GM03348 (cell line): ENCODE data around the gene SCCPDH.

Experiments
- DNase-seq: peaks from one replicate; pipeline ENCODE4 v3.0.0; 2012; ENCODE audit warnings: low spot score

SCCPDH gene

DNA sequence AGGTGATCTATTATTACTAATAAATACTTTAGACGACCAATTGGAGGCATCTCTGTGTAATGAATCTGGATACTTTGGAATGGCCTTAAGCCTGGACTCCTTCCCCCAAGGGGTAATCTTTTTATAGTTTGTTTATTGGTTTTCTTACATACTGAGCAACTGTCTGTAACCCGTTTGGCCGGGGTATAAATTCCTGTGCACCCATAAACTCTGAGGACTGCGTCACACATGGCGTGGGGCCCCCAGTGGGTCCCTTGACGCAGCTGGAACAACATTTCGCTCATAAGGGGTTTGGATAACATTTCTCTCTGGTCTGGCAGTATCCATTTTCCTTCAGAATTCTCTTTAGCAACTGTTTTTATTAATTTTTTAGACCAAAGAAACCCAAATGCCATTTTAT lies 26.5 kb downstream of the SCCPDH start:
- DNase-seq: no peak

DNA sequence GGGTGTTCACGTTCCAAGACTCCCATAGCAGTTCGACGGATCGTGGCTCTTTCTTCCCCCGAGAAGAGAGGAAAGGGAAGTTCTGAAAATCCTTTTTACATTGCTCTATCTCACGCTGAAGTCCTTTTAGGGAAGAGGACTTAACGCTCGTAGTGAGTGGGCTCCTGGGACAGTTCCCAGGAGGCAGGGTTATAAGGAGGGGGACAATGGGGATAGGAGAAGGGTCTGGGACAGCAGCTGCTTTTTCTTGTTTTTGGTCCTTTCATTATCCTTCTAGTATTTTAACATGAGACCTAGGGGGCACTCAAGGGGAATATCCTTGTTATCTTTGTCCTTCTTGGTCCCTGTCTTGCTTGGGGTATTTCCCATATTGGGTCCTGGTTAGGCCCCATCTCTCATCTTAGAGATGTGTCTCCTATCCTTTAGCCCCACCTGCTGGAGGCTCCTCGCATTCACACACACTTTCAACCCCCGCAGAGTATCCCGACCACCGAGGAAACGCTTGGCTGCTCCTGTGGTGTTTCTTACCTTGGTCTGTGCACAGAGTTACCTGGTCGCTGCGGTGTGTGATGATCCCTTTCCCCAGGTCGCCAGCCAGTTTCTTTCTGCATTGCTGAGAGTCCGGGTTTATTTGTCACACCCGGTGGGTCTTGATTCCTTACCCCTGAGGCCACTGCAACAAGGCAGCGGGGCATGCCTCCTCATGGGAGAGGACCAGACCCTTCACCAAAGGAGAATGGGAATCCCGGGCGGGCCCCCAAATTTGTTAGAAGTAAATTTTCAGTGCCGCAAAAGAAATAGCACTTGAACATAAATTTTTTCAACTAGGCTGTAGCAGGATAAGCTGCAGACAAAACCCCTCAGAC lies 29.7 kb downstream of the SCCPDH start:
- peak; percentile 77 for DNase-seq

DNA sequence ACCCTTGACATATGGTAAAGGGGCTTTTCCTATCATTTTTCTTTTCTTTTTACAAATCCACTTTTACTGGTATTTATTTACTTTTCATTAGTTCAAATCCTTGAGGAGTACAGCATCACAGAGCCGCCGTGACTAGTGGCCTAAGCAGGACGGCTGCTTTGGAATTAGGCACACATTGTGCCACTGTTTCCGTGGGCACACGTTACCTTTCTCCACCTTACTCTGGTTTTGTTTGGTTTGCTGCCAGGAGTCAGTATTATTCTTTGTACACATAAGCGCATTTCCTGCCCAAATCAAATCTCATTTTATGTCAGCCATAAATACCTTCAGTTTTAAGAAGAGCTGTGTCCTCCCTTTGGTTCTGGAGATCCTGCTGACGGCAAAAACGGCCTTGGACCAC lies 31.2 kb downstream of the SCCPDH start:
- no peak for DNase-seq

DNA sequence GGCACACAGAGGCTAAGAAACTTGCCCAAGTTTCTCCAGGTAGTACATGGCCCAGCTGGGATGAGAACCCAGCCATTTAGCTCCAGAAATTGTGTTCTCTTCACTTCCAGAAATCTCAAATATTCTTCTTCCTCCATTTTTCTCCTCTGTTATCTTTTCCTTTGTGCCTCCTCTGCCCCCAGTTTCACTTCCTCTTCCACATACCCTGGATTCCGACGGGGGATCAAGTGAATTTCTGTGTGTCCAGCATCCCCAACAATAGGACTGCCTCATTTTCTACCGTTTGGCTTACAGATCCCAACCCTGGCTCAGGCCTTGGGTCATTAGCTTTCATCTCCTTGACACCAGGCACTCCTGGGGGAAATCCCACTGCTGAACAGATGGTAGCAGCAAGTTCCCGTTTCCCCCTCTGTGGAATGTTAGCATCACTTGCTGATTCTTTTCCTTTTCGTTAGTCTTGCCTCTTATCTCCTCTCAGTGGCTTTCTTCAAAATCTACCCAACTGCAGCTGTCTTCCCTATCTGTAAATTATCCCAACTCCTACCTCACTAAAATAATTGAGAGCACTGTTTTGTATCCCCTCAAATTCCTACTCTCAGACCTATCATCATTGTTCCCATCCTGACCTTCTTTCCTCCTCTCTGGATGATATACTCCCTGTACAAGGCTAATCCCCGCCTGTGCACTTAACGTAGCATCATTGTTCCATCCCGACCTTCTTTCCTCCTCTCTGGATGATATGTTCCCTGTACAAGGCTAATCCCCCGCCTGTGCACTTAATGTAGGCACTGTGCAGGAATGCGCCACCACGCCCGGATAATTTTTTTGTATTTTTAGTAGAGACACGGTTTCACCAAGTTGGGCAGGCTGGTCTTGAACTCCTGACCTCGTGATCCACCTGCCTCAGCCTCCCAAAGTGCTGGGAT lies 36.5 kb downstream of the SCCPDH start:
- DNase-seq: no peak

DNA sequence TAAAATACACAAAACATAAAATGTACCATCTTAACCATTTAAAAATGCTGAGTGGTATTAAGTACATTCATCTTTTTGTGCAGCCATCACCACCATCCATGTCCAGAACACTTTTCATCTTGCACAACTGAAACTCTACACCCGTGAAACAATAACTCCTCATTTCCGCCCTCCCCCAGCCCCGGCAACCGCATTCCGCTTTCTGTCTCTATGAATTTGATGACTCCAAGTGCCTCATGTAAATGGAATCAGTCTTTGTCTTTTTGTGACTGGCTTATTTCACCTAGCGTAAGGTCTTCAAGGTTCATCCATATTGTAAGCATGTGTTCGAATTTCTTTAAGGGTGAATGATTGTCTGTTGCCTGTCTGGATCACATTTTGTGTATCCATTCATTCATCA lies 37.2 kb downstream of the SCCPDH start:
- DNase-seq: no peak

DNA sequence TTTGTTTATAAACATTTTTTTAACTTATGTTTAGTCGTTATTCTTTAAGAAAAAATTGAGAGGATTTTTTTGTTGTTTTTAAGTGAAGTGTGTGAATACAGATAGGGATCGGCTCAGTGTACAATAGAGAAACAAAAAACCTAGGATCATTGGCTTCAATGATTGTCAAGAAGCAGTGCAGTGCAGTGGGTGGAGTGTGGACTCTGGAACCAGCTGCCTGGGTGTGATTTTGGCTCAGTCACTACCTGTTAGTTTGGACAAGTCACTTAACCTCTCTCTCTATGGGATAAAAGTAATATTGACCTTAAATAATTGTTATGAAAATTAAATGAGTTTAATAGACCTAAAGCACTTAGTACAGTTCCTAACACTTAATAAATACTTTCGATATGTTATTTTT lies 41.3 kb downstream of the SCCPDH start:
- no peak for DNase-seq

DNA sequence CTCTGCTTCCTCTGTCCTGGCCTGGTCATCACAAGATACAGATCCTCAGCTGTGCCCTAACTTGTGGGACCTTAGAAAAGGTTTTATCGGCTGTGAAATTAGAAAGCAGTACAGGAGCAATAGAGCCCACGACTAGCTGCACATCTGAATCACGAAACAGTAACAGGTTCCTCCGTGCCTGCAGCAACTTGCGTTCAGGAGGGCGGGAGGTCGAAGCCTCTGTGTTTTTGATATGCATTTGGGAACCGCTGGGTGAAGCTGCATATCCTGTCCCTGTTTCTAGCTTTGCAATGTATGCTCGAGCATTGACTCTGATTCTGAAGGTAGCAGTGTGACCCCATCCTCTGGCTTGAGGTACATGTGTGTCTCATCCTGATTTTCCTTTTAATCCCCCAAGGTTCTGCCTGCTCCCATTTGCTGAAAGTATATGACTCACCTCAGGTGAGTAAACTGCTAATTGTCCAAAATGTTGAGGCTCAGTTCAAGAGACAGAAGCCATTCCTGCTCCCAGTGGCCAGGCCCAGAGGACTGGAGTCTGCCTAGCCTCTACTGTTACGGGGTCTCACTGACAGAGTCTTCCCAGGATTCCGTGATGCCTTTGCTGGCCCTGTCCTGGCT lies 44.3 kb downstream of the SCCPDH start:
- DNase-seq: no peak

DNA sequence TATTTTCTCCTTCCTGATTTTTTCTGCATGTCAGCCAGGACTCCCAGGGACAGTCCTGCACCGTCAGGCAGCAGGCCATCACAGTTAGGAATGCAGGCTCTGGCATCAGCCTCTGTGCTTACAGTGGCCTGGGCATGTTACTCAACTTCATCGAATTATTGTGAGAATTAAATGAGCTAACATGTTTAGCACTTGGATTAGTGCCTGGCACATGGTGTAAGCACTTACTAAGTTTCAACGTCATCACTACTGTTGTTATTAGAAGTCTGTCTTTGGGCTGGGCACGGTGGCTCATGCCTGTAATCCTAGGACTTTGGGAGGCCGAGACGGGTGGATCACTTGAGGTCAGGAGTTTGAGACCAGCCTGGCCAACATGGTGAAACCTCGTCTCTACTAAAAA lies 45.1 kb downstream of the SCCPDH start:
- peak; percentile 83 for DNase-seq

DNA sequence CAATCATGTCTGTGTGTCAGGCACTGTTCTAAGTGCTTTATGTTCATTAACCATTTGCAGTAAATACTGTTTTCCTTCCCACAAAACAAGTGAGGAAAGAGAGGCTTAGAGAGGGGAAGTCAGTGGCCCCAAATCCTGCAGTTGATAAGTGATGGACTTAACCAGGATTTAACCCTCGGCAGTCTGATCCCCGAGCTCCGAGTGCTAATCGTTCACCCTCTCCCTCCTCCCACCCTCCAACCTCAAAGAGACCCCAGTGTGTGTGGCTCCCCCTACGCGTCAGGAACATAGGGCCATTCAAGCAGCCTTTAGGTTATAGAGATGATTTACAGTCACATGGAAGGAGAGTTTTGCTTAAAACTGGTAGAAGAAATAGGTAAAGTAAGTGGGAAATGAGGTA lies 47.2 kb downstream of the SCCPDH start:
- DNase-seq: no peak

DNA sequence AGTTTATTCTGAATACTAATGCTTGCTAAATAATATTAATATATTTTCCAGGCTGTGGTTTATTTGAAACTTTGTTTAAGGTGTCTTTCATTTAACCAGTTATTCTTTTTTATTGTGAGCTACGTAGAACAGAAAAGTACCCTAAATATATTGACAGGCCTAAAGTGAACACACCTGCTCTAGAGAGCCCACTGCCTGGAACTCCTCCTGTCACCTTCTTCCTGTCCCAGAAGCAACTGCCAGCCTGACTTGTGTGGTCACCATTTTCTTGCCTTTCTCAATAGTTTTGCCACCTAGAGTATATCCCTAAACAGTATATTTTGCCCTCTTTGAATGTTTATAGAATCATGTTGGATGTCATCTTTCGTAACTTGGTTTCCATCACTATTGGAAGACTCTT lies 48.5 kb downstream of the SCCPDH start:
- DNase-seq: no peak

DNA sequence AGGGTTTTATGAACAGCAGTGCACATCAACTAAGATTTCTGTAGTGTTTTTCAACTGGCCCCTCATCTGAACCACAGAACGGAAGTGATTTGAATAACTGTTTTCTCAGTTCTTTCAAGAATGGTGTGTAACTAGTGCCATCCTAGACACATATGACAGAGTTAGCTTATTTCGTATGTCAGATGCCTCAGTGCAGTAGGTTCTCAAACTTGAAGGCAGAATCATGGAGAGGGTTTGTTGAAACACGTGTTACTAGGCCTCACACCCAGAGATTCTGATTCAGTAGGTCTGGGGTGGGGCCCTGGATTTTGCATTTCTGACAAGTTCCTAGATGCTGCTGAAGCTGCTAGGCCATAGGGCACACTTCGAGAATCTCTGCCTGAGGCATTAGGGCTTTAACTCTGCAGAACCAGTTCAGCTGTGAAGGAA lies 49.0 kb downstream of the SCCPDH start:
- no peak for DNase-seq

DNA sequence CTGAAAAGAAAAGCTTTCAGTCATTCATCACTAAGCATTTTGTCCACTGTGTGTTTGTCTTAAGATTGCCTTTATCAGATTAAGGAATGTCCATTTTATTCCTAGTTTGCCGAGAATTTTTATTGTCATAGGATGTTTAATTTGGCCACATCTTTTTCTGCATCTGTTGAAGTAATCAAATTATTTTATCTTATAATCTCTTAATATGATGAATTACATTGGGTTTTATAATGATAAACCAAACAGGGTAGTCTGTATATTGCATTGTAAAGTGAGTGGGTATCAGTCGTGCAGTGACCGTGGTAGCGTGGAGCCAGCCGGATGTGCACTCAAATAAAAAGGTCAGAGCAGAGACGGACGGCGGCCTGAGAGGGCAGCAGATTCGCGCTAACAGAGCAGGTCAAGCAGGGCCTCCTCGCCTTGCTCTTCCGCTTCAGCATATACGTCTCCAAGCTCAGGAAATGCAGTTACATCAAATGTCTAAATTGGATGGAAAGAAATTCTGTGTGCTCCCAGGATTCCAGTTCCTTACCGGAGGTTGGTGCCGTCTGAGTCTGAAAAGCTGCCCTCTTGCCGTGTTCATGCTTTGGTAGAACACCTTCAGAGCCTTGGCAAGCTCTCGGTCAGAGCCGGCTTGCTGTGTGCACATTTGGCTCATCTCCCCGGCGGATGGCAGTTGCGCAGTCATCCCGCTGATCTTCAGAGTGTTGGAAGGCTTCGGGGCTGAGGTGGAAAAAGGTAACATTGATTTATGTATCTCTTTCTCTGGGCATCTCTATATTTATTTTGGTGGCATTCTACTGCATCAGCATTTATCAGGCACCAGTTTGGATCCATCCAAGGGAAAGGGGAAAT lies 51.5 kb downstream of the SCCPDH start:
- no peak for DNase-seq

DNA sequence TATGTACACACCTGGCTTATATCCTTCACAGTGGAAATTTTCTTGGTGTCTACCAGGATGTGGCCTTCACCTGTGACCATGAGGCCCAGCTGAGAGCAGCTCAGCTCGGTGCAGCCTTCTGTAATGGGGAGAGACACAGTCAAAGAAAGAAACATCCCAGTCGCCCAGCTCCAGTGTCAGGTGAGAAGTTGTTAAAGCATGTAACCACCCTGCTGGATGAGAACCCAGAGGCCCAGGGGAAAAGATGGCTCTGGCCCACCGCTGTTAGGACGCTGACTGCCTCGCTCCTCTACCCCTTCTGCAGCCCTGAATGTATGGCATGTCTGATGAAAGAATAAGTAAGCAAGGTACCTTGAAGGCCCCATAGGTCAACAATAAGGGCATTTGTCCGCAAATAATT lies 52.7 kb downstream of the SCCPDH start:
- no peak for DNase-seq

DNA sequence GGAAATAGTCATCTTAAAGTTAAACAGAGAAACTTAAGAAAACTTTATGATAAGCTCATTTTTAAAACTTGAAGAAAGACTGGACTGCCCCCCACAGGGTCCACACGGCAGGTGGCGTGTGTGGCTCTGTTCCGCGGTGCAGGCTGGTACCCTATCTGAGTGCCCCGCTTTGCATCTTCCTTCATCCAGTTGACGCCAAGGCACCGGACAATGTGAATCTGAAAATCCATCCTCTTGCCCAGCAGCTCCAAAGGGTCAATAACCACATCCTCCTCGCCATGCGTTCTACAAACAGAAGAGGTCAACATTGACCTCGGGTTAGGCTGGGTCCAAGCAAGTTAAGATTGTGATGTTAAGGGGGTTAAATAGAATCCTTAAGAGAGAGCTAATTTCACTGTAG lies 54.5 kb downstream of the SCCPDH start:
- DNase-seq: no peak

DNA sequence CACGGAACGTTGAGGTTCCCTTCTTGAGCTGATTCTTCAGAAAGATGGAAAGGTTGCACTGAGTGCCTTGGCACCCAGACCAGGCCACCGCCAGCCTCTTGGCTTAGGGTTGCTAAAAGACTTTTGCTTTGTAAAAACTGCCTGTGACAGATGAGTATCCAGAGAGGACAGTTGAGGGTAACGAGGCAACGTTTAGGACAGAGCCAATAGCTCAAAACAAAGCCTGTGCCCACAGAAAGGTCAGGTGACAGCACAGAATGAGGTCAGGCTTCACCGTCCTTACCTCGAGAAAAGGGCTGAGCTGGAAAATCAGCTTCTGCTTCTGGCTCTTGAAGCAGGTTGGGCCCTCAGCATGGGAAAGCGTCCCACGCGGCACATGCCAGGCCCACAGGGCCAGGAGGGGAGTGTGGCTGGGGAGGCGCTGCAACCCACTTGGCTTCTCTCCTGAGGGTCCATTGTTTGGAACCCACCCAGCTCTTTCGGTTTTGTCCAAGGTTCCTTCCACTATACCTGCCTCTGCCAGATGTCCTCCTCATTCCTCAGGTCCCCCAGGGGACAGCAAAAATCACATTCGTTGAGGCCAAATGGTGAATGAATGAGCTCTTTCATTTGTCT lies 55.5 kb downstream of the SCCPDH start:
- no peak for DNase-seq

DNA sequence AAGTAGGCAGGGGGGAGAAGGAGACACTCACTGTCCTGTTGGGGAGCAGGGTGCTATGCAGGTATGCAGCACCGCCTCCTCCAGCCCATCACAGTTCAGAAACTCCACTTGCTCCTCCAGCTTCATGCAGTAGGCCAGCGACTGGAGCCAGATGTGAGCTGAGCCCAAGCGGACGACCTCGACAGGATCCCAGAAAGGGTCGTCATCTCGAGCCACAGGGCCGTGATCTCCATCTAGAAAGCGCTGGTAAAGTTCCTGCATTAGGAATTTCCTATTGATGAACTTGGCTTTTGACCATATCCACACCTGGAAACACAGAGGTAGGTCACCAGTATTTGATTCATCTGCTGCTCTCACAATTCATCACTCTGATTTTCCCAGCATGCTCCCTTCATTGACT lies 56.1 kb downstream of the SCCPDH start:
- no peak for DNase-seq

DNA sequence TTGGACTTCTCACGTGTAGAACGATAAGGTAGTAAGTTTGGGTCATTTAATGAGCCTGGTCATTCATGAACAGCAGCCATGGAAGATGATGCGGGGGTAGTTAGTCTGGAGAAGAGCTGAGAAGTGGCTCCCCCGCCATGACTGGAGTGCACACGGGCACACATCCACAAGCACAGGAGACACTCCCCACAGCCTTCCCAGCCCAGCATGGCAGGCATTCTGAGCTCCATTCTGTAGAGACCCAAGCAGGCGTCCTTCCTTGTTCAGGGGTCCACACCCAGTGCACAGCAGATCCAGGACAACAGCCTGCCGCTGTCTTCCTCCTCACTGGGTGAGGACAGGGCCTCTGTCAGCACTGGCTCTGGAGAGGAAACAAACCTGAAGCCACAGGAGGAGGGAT lies 57.0 kb downstream of the SCCPDH start:
- DNase-seq: no peak

DNA sequence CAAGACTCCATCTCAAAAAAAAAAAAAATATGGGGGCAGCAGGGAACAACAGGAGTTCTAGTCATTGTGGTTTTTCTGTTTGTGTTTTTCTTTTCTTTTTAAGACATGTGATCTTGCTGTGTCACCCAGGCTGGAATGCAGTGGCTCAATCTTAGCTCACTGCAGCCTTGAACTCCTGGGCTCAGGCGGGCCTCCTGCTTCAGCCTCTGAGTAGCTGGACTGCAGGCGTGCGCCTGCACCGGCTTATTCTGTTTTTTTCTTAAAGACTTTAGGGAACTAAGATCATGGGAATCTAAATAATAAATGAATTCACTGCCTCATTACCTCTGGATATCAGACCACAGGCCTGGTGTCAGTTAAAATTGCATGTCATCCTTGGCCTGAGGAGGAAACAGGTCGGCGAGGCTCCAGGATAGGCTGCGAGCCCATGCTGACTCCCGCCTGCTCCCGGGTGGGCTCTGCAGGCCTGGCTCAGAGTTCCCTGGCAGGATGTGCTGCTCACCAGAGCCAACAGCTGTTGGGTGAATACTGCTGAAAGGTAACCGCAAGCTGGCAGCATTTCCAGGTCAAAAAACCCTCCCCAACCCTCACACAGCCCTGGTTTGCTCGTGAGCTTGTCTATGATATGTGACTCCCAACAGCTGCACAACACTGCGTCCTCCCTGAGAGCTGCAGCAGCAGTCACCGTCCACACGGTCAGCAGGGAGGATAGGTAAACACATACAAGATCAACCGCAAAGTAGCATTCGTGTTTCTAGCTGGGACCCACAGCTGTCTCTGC lies 58.1 kb downstream of the SCCPDH start:
- DNase-seq: peak; percentile 80

DNA sequence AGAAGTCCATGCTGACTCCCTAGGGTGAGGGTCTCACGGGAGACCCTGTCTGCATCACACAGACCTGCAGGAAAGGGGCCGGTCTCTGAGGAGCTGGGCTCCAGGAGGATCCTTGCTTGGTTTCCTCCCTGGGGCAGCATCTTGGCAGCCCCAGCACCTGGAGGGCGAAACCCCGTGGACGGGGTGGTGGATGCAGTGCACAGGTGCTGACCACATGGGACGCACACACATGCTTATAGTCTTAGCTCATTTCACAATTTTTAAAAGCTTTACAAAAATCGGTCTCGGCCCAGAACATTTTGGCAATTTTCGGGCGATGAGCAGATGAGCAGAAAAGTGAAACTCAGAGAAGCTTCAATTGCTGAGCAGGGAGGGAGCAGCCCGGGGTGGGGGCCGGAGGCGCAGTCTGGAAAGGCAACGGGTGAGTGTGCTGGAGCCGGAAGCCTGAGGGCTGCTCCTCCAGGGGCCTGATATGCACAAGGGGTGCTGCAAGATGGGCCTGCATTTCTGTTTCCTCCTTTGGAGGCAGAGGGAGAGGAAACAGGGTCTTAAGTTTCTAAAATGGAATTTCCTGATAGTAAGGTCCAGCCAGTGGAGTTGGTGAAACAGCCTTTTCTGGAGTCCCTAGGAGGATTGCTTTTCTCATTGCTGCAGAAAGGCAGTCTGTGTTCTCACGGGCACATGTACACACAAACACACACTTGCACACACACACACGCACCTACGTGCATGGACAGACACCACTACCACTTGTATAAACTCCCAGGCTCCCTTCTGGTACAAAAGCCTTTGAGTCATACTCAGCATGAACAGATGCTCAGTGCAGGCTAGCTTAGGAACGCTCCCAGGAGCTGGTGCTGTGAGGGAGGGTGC lies 60.6 kb downstream of the SCCPDH start:
- peak; percentile 61 for DNase-seq
